SK-N-SH (cell line): ENCODE data around the gene SPI1. TPM values are rescaled to one million over a fixed set of nuclear protein-coding genes. Genes with fewer than 3 reads are reported as not detected.

Experiments
- CTCF ChIA-PET: fragments of 300-600, 350-600 bp; formaldehyde crosslinking; extraction: SDS; loops from one replicate; lab custom pipeline; 2021; lab: Yijun Ruan, JAX
- POLR2A ChIA-PET: fragments of 350-600 bp; sonication (Branson Sonifier 250); formaldehyde crosslinking; extraction: SDS; loops from one replicate; lab custom pipeline; 2020; ENCODE audit warnings: antibody characterized with exemption, inconsistent platforms; lab: Yijun Ruan, JAX
- DNase-seq: peaks from one replicate; pipeline ENCODE4 v3.0.0; 2012
- H2AFZ ChIP-seq: fragments of 200-600 bp; sonication (generic); 2 replicates; pipeline ENCODE4 v1.8.1; 2016; ENCODE audit warnings: antibody characterized with exemption, mild to moderate bottlenecking, low read depth
- H3F3A ChIP-seq: fragments of 200-600 bp; sonication (generic); replicated peaks from 2 replicates; pipeline ENCODE3; 2016; ENCODE audit warnings: antibody characterized with exemption, mild to moderate bottlenecking; ENCODE audit not compliant: insufficient read depth
- H3K27ac ChIP-seq, 2 experiments: fragments of 200-500 bp in 1 of 2; fragments of 200-600 bp in 1 of 2; sonication (Bioruptor generic) in 1 of 2; sonication (generic), shearing (Covaris generic) in 1 of 2; 2 replicates each; pipeline versions ENCODE4 v1.5.1 to v1.6.1; 2014 to 2016; ENCODE audit warnings: low read depth in 2 of 2, inconsistent platforms in 1 of 2, low read length in 1 of 2, mild to moderate bottlenecking in 1 of 2, mixed read lengths in 1 of 2
- H3K27me3 ChIP-seq: fragments of 200-600 bp; sonication (generic), shearing (Covaris generic); 2 replicates; pipeline ENCODE4 v1.6.1; 2016; ENCODE audit warnings: mixed run types; ENCODE audit not compliant: insufficient read depth
- H3K36me3 ChIP-seq, 2 experiments: fragments of 200-500 bp in 1 of 2; fragments of 200-600 bp in 1 of 2; sonication (Bioruptor generic) in 1 of 2; sonication (generic) in 1 of 2; replicated peaks in 1 of 2; 2 replicates each; pipeline versions ENCODE3 to v1.5.1; 2014 to 2016; ENCODE audit warnings: low read length in 1 of 2, mild to moderate bottlenecking in 1 of 2; ENCODE audit not compliant: insufficient read depth in 2 of 2, control insufficient read depth in 1 of 2
- H3K4me1 ChIP-seq, 2 experiments: fragments of 200-500 bp in 1 of 2; fragments of 200-600 bp in 1 of 2; sonication (Bioruptor generic) in 1 of 2; sonication (generic), shearing (Covaris generic) in 1 of 2; 2 replicates each; pipeline versions ENCODE4 v1.5.1 to v1.6.1; 2014 to 2016; ENCODE audit warnings: low read depth in 1 of 2, low read length in 1 of 2, mixed run types in 1 of 2; ENCODE audit not compliant: insufficient read depth in 2 of 2, control insufficient read depth in 1 of 2
- H3K4me2 ChIP-seq: fragments of 200-600 bp; sonication (generic), shearing (Covaris generic); 2 replicates; pipeline ENCODE4 v1.6.1; 2017; ENCODE audit warnings: mixed run types
- H3K4me3 ChIP-seq, 2 experiments: fragments of 200-500 bp in 1 of 2; fragments of 200-600 bp in 1 of 2; sonication (Bioruptor generic) in 1 of 2; sonication (generic), shearing (Covaris generic) in 1 of 2; 2 replicates each; pipeline versions ENCODE4 v1.5.1 to v1.8.1; 2014 to 2016; ENCODE audit warnings: low read depth in 2 of 2, inconsistent platforms in 1 of 2, low read length in 1 of 2, mild to moderate bottlenecking in 1 of 2, mixed read lengths in 1 of 2, moderate library complexity in 1 of 2
- H3K79me2 ChIP-seq: fragments of 200-600 bp; sonication (generic); 2 replicates; pipeline ENCODE4 v1.8.1; 2017; ENCODE audit warnings: mild to moderate bottlenecking; ENCODE audit not compliant: insufficient read depth
- H3K9ac ChIP-seq: fragments of 200-600 bp; sonication (generic); 2 replicates; pipeline ENCODE4 v1.6.1; 2017; ENCODE audit warnings: mixed run types
- H3K9me2 ChIP-seq: fragments of 200-600 bp; sonication (generic); 2 replicates; pipeline ENCODE4 v1.6.1; 2017; ENCODE audit warnings: mixed run types
- H3K9me3 ChIP-seq: fragments of 200-600 bp; sonication (generic); 2 replicates; pipeline ENCODE4 v1.6.1; 2017; ENCODE audit warnings: mixed run types, mild to moderate bottlenecking, moderate library complexity
- H4K20me1 ChIP-seq: fragments of 200-600 bp; sonication (generic); 2 replicates; pipeline ENCODE4 v1.6.1; 2017; ENCODE audit warnings: mild to moderate bottlenecking, mixed run types; ENCODE audit not compliant: insufficient read depth
- CHD2 ChIP-seq: fragments of 150-350 bp; IDR thresholded peaks from 2 replicates; pipeline ENCODE4 v1.6.1; 2018; ENCODE audit warnings: low read length; ENCODE audit not compliant: partially characterized antibody
- EP300 ChIP-seq, 2 experiments: IDR thresholded peaks; 2 replicates each; pipeline versions ENCODE4 v1.4.0 to v1.6.1; 2012; ENCODE audit warnings: borderline replicate concordance in 1 of 2, low read depth in 1 of 2, low read length in 1 of 2
- EZH2phosphoT487 ChIP-seq: fragments of 200-600 bp; sonication (generic); IDR thresholded peaks from 2 replicates; pipeline ENCODE4 v1.6.1; 2017; ENCODE audit warnings: low read depth, mixed run types, mild to moderate bottlenecking, antibody characterized with exemption, moderate library complexity, borderline replicate concordance
- FOXJ3 ChIP-seq: sonication (generic); formaldehyde crosslinking; IDR thresholded peaks from 2 replicates; pipeline ENCODE4 v1.5.1; 2020; ENCODE audit warnings: mild to moderate bottlenecking, missing genetic modification reagents
- GABPA ChIP-seq: IDR thresholded peaks from 2 replicates; pipeline ENCODE4 v1.4.0; 2012; ENCODE audit warnings: low read depth, mild to moderate bottlenecking
- JUND ChIP-seq: IDR thresholded peaks from 2 replicates; pipeline ENCODE4 v1.4.0; 2012
- MXI1 ChIP-seq: IDR thresholded peaks from 2 replicates; pipeline ENCODE4 v1.6.1; 2012; ENCODE audit warnings: mild to moderate bottlenecking, low read depth, low read length, improper control_type of control experiment
- NFIC ChIP-seq: IDR thresholded peaks from 2 replicates; pipeline ENCODE4 v1.4.0; 2012; ENCODE audit warnings: borderline replicate concordance
- NRF1 ChIP-seq: IDR thresholded peaks from 2 replicates; pipeline ENCODE4 v1.6.1; 2012; ENCODE audit warnings: low read depth, mild to moderate bottlenecking, low read length
- RCOR1 ChIP-seq: fragments of 150-350 bp; IDR thresholded peaks from 2 replicates; pipeline ENCODE4 v1.6.1; 2017; ENCODE audit warnings: antibody characterized with exemption, low read length
- RFX5 ChIP-seq: IDR thresholded peaks from 2 replicates; pipeline ENCODE4 v1.6.1; 2012; ENCODE audit warnings: mild to moderate bottlenecking, improper control_type of control experiment, low read length
- RXRA ChIP-seq: IDR thresholded peaks from 2 replicates; pipeline ENCODE4 v1.4.0; 2012; ENCODE audit warnings: low read depth, mild to moderate bottlenecking, borderline replicate concordance
- TAF1 ChIP-seq: IDR thresholded peaks from 2 replicates; pipeline ENCODE4 v1.6.1; 2012; ENCODE audit warnings: low read depth, mild to moderate bottlenecking, low read length, moderate library complexity, borderline replicate concordance
- YY1 ChIP-seq: IDR thresholded peaks from 2 replicates; pipeline ENCODE4 v1.4.0; 2012; ENCODE audit warnings: low read depth, mild to moderate bottlenecking
- WGBS: methylation state at CpG from one replicate; pipeline ENCODE4 v1.1.6; 2017; ENCODE audit warnings: low lambda C conversion rate; 5-methylcytosine and 5-hydroxymethylcytosine counted together
- polyA plus RNA-seq, 3 experiments: library from polyadenylated mRNA; depleted of rRNA; stranded (reverse); fragments of >200 nt; gene quantifications; 2 replicates each; pipeline ENCODE4 v1.2.3, GENCODE V29; 2012
- TF ChIP-seq, protein P1 (sequence below): IDR thresholded peaks from 2 replicates; pipeline ENCODE4 v1.4.0; 2012; ENCODE audit warnings: low read depth, borderline replicate concordance
- TF ChIP-seq, protein P2 (sequence below): IDR thresholded peaks from 2 replicates; pipeline ENCODE4 v1.6.1; 2012; ENCODE audit warnings: mild to moderate bottlenecking, low read depth, low read length, moderate library complexity
- TF ChIP-seq, protein P3 (sequence below): fragments of 150-350 bp; IDR thresholded peaks from 2 replicates; pipeline ENCODE4 v1.6.1; 2016; ENCODE audit warnings: mild to moderate bottlenecking, low read depth, low read length
- TF ChIP-seq, protein P4 (sequence below): fragments of 150-350 bp; IDR thresholded peaks from 2 replicates; pipeline ENCODE4 v1.6.1; 2017; ENCODE audit warnings: antibody characterized with exemption, low read length, low read depth, borderline replicate concordance

Gene SPI1
- polyA plus RNA-seq, 1 of the 3 experiments (the other 2 are of a cell fraction) = not detected

DNA sequence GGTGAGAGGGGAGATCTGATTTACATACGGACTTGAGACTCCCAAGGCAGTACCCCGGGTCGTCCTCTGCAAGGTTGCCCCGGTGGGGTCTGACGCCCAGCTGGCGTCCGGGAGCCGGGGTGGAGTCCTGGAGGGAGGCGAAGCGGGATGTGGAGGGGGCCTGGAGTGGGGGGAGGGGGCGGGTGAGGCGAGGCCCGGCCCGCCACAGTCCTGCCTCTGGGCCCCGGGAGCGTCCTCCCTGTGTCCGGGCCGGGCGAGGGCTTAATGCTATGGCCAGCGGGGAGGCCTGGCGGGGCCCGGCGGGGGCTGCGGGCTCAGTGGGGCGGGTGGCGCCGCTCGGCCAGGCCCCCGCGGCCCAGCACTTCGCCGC is 23.4 kb downstream of the SPI1 start (continued):
- TF ChIP-seq, protein P1, sequence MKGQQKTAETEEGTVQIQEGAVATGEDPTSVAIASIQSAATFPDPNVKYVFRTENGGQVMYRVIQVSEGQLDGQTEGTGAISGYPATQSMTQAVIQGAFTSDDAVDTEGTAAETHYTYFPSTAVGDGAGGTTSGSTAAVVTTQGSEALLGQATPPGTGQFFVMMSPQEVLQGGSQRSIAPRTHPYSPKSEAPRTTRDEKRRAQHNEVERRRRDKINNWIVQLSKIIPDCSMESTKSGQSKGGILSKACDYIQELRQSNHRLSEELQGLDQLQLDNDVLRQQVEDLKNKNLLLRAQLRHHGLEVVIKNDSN = no peak
- TF ChIP-seq YY1 = no peak

DNA sequence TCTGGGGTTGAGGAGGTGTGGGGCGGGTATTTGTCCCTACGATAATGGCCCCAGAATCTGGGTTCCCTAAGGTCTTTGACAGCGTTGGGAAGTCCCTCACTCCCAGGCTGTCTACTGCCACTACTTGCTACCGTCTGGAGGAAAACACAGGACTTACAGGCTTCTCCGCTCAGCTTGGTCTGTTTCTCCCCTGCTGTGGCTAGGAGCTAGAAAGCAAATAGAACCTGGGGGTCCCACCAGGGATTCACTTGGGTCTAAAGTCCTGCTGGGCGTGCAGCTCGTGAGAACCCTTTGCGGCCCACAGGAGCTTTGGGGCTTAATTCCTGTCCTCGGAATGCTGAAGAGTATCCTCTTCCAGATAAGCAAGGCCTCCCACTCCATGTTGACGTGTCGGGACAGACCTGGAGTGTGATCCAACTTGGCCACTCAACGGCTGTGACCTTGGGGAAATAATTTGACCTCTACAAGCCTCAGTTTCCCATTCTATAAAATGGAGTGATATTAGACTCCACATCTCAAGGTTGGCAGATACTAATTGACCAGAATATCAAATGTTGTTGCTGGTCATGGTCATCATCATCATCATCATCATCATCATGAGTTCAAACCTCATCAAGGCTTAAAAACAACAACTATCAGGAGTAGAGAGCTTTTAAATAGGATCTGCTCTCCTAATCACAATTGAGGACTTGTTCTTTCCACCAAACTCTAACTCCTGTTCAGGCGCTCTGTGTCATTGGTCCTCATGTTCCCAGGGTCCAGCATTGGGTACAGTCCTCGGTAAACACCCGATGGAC is 24.2 kb downstream of the SPI1 start:
- TF ChIP-seq NRF1 = no peak
- TF ChIP-seq RCOR1 = no peak
- TF ChIP-seq, protein P1 = no peak
- TF ChIP-seq, protein P2, sequence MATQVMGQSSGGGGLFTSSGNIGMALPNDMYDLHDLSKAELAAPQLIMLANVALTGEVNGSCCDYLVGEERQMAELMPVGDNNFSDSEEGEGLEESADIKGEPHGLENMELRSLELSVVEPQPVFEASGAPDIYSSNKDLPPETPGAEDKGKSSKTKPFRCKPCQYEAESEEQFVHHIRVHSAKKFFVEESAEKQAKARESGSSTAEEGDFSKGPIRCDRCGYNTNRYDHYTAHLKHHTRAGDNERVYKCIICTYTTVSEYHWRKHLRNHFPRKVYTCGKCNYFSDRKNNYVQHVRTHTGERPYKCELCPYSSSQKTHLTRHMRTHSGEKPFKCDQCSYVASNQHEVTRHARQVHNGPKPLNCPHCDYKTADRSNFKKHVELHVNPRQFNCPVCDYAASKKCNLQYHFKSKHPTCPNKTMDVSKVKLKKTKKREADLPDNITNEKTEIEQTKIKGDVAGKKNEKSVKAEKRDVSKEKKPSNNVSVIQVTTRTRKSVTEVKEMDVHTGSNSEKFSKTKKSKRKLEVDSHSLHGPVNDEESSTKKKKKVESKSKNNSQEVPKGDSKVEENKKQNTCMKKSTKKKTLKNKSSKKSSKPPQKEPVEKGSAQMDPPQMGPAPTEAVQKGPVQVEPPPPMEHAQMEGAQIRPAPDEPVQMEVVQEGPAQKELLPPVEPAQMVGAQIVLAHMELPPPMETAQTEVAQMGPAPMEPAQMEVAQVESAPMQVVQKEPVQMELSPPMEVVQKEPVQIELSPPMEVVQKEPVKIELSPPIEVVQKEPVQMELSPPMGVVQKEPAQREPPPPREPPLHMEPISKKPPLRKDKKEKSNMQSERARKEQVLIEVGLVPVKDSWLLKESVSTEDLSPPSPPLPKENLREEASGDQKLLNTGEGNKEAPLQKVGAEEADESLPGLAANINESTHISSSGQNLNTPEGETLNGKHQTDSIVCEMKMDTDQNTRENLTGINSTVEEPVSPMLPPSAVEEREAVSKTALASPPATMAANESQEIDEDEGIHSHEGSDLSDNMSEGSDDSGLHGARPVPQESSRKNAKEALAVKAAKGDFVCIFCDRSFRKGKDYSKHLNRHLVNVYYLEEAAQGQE = no peak
- no peak for TF ChIP-seq EZH2phosphoT487
- no peak for TF ChIP-seq NFIC
- TF ChIP-seq GABPA = no peak
- TF ChIP-seq, protein P3, sequence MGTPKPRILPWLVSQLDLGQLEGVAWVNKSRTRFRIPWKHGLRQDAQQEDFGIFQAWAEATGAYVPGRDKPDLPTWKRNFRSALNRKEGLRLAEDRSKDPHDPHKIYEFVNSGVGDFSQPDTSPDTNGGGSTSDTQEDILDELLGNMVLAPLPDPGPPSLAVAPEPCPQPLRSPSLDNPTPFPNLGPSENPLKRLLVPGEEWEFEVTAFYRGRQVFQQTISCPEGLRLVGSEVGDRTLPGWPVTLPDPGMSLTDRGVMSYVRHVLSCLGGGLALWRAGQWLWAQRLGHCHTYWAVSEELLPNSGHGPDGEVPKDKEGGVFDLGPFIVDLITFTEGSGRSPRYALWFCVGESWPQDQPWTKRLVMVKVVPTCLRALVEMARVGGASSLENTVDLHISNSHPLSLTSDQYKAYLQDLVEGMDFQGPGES = no peak
- TF ChIP-seq, protein P4, sequence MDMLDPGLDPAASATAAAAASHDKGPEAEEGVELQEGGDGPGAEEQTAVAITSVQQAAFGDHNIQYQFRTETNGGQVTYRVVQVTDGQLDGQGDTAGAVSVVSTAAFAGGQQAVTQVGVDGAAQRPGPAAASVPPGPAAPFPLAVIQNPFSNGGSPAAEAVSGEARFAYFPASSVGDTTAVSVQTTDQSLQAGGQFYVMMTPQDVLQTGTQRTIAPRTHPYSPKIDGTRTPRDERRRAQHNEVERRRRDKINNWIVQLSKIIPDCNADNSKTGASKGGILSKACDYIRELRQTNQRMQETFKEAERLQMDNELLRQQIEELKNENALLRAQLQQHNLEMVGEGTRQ = no peak
- TF ChIP-seq EP300 (IDR thresholded peaks at IDR 0.05; ENCODE audit: borderline replicate concordance in 1 of 2, low read depth in 1 of 2, low read length in 1 of 2) = no peak
- TF ChIP-seq JUND = no peak
- no peak for TF ChIP-seq RXRA
- TF ChIP-seq FOXJ3 (CRISPR knock-in tag) = no peak
- TF ChIP-seq TAF1 = no peak
- TF ChIP-seq CHD2 = no peak
- no peak for TF ChIP-seq RFX5
- TF ChIP-seq MXI1 = no peak
- H3K4me2 ChIP-seq = no peak overlapping the region
- H2AFZ ChIP-seq = peak overlapping the region; percentile 46; the same call in 1 of the 2 replicates
- no peaks in the 10 kb centered on the region for H4K20me1 ChIP-seq
- no peak overlapping the region for H3K9ac ChIP-seq
- H3K9me2 ChIP-seq = no peaks in the 10 kb centered on the region
- H3K4me1 ChIP-seq = peaks cover 0 to 10% of the 10 kb centered on the region in 2 experiments; a peak in 1 of 4 replicates
- DNase-seq = peak; percentile 30
- H3K4me3 ChIP-seq = no peak overlapping the region
- H3K79me2 ChIP-seq = no peaks in the 10 kb centered on the region
- peaks cover 5% of the 10 kb centered on the region for H3F3A ChIP-seq
- no peaks in the 10 kb centered on the region for H3K27me3 ChIP-seq
- no peak overlapping the region for H3K27ac ChIP-seq
- H3K36me3 ChIP-seq = no peaks in the 10 kb centered on the region
- ChIA-PET POLR2A (no interaction called here), CTCF (interaction anchor here (0.9 to 3.6 kb wide), 31 partner anchors 9 to 447 kb away, joined by 3 to 29 read pairs (median 7); partner anchors contain the start of genes ACP2, MADD and NR1H3)
- WGBS = 95% methylated on average over 12 of the region's 15 CpGs
- H3K9me3 ChIP-seq = no peaks in the 10 kb centered on the region
